ENCODE results near the gene SELENOK.

SELENOK gene

GRCh38 chr3:53841296-53841695 lies 50.4 kb downstream of the SELENOK start:
- no peak for DNase-seq

GRCh38 chr3:53837331-53837730 lies 54.3 kb downstream of the SELENOK start:
- DNase-seq = no peak

- DNase-seq = no peak
Measured at GRCh38 chr3:53836084-53836872, 55.4 kb downstream of the SELENOK start.

GRCh38 chr3:53835257-53835656 lies 56.4 kb downstream of the SELENOK start:
- no peak for DNase-seq

GRCh38 chr3:53834429-53835095 lies 57.1 kb downstream of the SELENOK start:
- DNase-seq = no peak

Measured in NCI-H187 (cell line).